Fibroblast of skin of right biceps (primary cell): ENCODE results near the gene CHST9.
"Not testable (repeated sequence)": the region's sequence is repeated elsewhere in the genome, so short reads cannot be mapped to it uniquely, and the experiment has no call there.

Source experiments
- DNase-seq: peaks from one replicate; pipeline ENCODE4 v3.0.0-alpha.2; 2013

Gene CHST9

GRCh38 chr18:27093290-27093689 is 91.8 kb downstream of the CHST9 start:
- not testable (repeated sequence) for DNase-seq

GRCh38 chr18:27081701-27082100 is 103.4 kb downstream of the CHST9 start:
- DNase-seq = no peak

GRCh38 chr18:27075828-27076227 is 109.3 kb downstream of the CHST9 start:
- no peak for DNase-seq

GRCh38 chr18:27073404-27073830 is 111.7 kb downstream of the CHST9 start:
- DNase-seq = no peak

GRCh38 chr18:27064673-27065072 is 120.4 kb downstream of the CHST9 start:
- no peak for DNase-seq

- no peak for DNase-seq
These were observed 122.3 kb downstream of the CHST9 start for GRCh38 chr18:27062802-27063201.

- no peak for DNase-seq
These were observed 123.5 kb downstream of the CHST9 start for GRCh38 chr18:27061488-27062095.

GRCh38 chr18:27057519-27058234 is 127.4 kb downstream of the CHST9 start:
- no peak for DNase-seq

- DNase-seq = no peak
These were observed 130.2 kb downstream of the CHST9 start for GRCh38 chr18:27054926-27055325.

GRCh38 chr18:27049969-27050368 is 135.1 kb downstream of the CHST9 start:
- no peak for DNase-seq

GRCh38 chr18:27045342-27045741 is 139.8 kb downstream of the CHST9 start:
- no peak for DNase-seq

GRCh38 chr18:27042177-27042576 is 142.9 kb downstream of the CHST9 start:
- DNase-seq = no peak

GRCh38 chr18:27040796-27041195 is 144.3 kb downstream of the CHST9 start:
- no peak for DNase-seq

GRCh38 chr18:27033722-27034121 is 151.4 kb downstream of the CHST9 start:
- no peak for DNase-seq

GRCh38 chr18:27030421-27030820 is 154.7 kb downstream of the CHST9 start:
- no peak for DNase-seq

GRCh38 chr18:27022477-27022876 is 162.6 kb downstream of the CHST9 start:
- no peak for DNase-seq

GRCh38 chr18:27017901-27018500 is 167.1 kb downstream of the CHST9 start:
- DNase-seq = no peak

- DNase-seq = no peak
These were observed 170.3 kb downstream of the CHST9 start for GRCh38 chr18:27014841-27015240.

- no peak for DNase-seq
These were observed 174.3 kb downstream of the CHST9 start for GRCh38 chr18:27010784-27011183.

- no peak for DNase-seq
These were observed 175.8 kb downstream of the CHST9 start for GRCh38 chr18:27009293-27009692.

- DNase-seq = no peak
These were observed 176.5 kb downstream of the CHST9 start for GRCh38 chr18:27008575-27008974.

GRCh38 chr18:27007880-27008279 is 177.2 kb downstream of the CHST9 start:
- DNase-seq = no peak

- no peak for DNase-seq
These were observed 179.5 kb downstream of the CHST9 start for GRCh38 chr18:27005589-27005988.
